CD14-positive monocyte (primary cell): Measurements from ENCODE around the gene TEKTIP1. TPM values are rescaled to one million over a fixed set of nuclear protein-coding genes. Genes with fewer than 3 reads are reported as not detected.
A peak's percentile ranks its signal among the peaks of the same experiment; 100 is the strongest.

Experiments used
- DNase-seq, 3 donors: peaks; one replicate each; pipeline ENCODE4 v3.0.0-alpha.2; 2011 to 2022
- H2AFZ ChIP-seq: 2 replicates; pipeline ENCODE4 v1.6.0; 2012; ENCODE audit warnings: mild to moderate bottlenecking, low read depth, low read length, inconsistent platforms; ENCODE audit not compliant: insufficient read depth, poor library complexity, severe bottlenecking
- H3K27ac ChIP-seq, 2 donors: 1 replicate in 1 of 2; 2 replicates in 1 of 2; pipeline ENCODE4 v1.5.1; 2012 to 2013; ENCODE audit warnings: low read length in 2 of 2, control low read depth in 1 of 2, inconsistent platforms in 1 of 2, low read depth in 1 of 2, mild to moderate bottlenecking in 1 of 2
- H3K27me3 ChIP-seq, 2 donors: one replicate each; pipeline versions ENCODE4 v1.6.0 to v1.6.1; 2011 to 2013; ENCODE audit warnings: low read length in 2 of 2; ENCODE audit not compliant: control insufficient read depth in 2 of 2, insufficient read depth in 2 of 2
- H3K36me3 ChIP-seq, 2 donors: replicated peaks in 1 of 2; 1 replicate in 1 of 2; 2 replicates in 1 of 2; pipeline versions ENCODE4 v1.5.1 to v1.6.1; 2012 to 2013; ENCODE audit warnings: low read length in 2 of 2, control low read depth in 1 of 2, inconsistent platforms in 1 of 2, mild to moderate bottlenecking in 1 of 2; ENCODE audit not compliant: insufficient read depth in 2 of 2, control insufficient read depth in 1 of 2
- H3K4me1 ChIP-seq, 2 donors: 1 replicate in 1 of 2; 2 replicates in 1 of 2; pipeline versions ENCODE4 v1.5.1 to v1.6.1; 2012 to 2013; ENCODE audit warnings: low read length in 2 of 2, control low read depth in 1 of 2, inconsistent platforms in 1 of 2, mild to moderate bottlenecking in 1 of 2, moderate library complexity in 1 of 2; ENCODE audit not compliant: insufficient read depth in 2 of 2, control insufficient read depth in 1 of 2
- H3K4me2 ChIP-seq: replicated peaks from 2 replicates; pipeline ENCODE3; 2012; ENCODE audit warnings: low read length, moderate library complexity, mild to moderate bottlenecking; ENCODE audit not compliant: poor library complexity, severe bottlenecking; ENCODE audit errors: extremely low read depth
- H3K4me3 ChIP-seq, 3 experiments: fragments of 200-600 bp in 1 of 3; sonication (generic) in 1 of 3; replicated peaks in 1 of 3; 1 replicate in 2 of 3; 2 replicates in 1 of 3; pipeline ENCODE4 v1.5.1; 2011 to 2013; ENCODE audit warnings: low read length in 3 of 3, mild to moderate bottlenecking in 3 of 3, control low read depth in 2 of 3, low read depth in 2 of 3, inconsistent platforms in 1 of 3, moderate library complexity in 1 of 3
- H3K79me2 ChIP-seq: 2 replicates; pipeline ENCODE4 v1.6.0; 2012; ENCODE audit warnings: mild to moderate bottlenecking, control low read depth, inconsistent platforms, low read length, moderate library complexity; ENCODE audit not compliant: insufficient read depth
- H3K9ac ChIP-seq: 2 replicates; pipeline ENCODE4 v1.6.0; 2017; ENCODE audit warnings: low read length, mild to moderate bottlenecking; ENCODE audit not compliant: insufficient read depth, poor library complexity, severe bottlenecking
- H3K9me3 ChIP-seq, 2 donors: replicated peaks in 1 of 2; 1 replicate in 1 of 2; 2 replicates in 1 of 2; pipeline versions ENCODE4 v1.5.1 to v1.6.1; 2012 to 2013; ENCODE audit warnings: low read length in 2 of 2, control low read depth in 1 of 2; ENCODE audit not compliant: control insufficient read depth in 1 of 2, insufficient read depth in 1 of 2
- H4K20me1 ChIP-seq: 2 replicates; pipeline ENCODE4 v1.6.0; 2012; ENCODE audit warnings: mild to moderate bottlenecking, low read length, control low read depth, moderate library complexity; ENCODE audit not compliant: insufficient read depth
- H3K27ac Mint-ChIP-seq, 7 donors: one replicate each; pipeline ENCODE4 v1.8.0; 2020; ENCODE audit warnings: mild to moderate bottlenecking in 7 of 7, mixed read lengths in 7 of 7, moderate library complexity in 6 of 7, inconsistent platforms in 2 of 7
- H3K27me3 Mint-ChIP-seq, 3 donors: one replicate each; pipeline ENCODE4 v1.8.0; 2021 to 2022; ENCODE audit warnings: low read depth in 3 of 3, mild to moderate bottlenecking in 3 of 3, mixed read lengths in 3 of 3, moderate library complexity in 3 of 3, inconsistent platforms in 1 of 3
- H3K36me3 Mint-ChIP-seq, 2 donors: one replicate each; pipeline ENCODE4 v1.8.0; 2020; ENCODE audit warnings: mixed read lengths in 2 of 2, inconsistent platforms in 1 of 2, mild to moderate bottlenecking in 1 of 2
- H3K4me1 Mint-ChIP-seq: one replicate; pipeline ENCODE4 v1.8.0; 2020; ENCODE audit warnings: mild to moderate bottlenecking, mixed read lengths
- H3K4me3 Mint-ChIP-seq, 2 donors: one replicate each; pipeline ENCODE4 v1.8.0; 2020; ENCODE audit warnings: mild to moderate bottlenecking in 2 of 2, mixed read lengths in 2 of 2, moderate library complexity in 1 of 2
- H3K9me3 Mint-ChIP-seq, 7 donors: one replicate each; pipeline ENCODE4 v1.8.0; 2020 to 2022; ENCODE audit warnings: mixed read lengths in 7 of 7, mild to moderate bottlenecking in 6 of 7, moderate library complexity in 6 of 7, inconsistent platforms in 2 of 7
- WGBS: methylation state at CpG from one replicate; pipeline ENCODE4 v1.1.5; 2013; ENCODE audit warnings: missing lambda C conversion rate; ENCODE audit not compliant: insufficient coverage; 5-methylcytosine and 5-hydroxymethylcytosine counted together
- intact Hi-C, 2 donors: fragments of 100-400 bp; cut with micrococcal nuclease; formaldehyde crosslinking; loops; one replicate each; pipeline versions ENCODE4 v1.15.0 to v1.15.1; 2023
- polyA plus RNA-seq, 3 donors: library from polyadenylated mRNA; depleted of rRNA in 1 of 3; unstranded in 2 of 3; stranded (reverse) in 1 of 3; fragments of 300-500 nt in 2 of 3; fragments of >200 nt in 1 of 3; fragmentation: Illumina TruSeq in 2 of 3; gene quantifications; 1 replicate in 2 of 3; 2 replicates in 1 of 3; pipeline ENCODE4 v1.2.3, GENCODE V29; 2012 to 2021
- TF ChIP-seq, protein P1 (sequence below): fragments of 200-600 bp; IDR thresholded peaks from one replicate; pipeline ENCODE4 v1.8.0; 2022; ENCODE audit warnings: antibody characterized with exemption, mild to moderate bottlenecking

The TEKTIP1 gene
- polyA plus RNA-seq, 3 donors = 1.8 TPM; not detected in 2

- Histone ChIP-seq H3K9me3 (no peaks in the 10 kb centered on the region), H3K9ac (no peak overlapping the region), H3K4me3 (no peak overlapping the region), H3K4me1 (peaks cover 22 to 32% of the 10 kb centered on the region in 2 donors), H4K20me1 (no peaks in the 10 kb centered on the region), H3K79me2 (peaks cover 9% of the 10 kb centered on the region), H3K27me3 (no peaks in the 10 kb centered on the region), H3K36me3 (peaks cover 0 to 4% of the 10 kb centered on the region in 2 donors), H3K4me2 (no peak overlapping the region), H2AFZ (no peak overlapping the region), H3K27ac (no peak overlapping the region)
- Mint-ChIP-seq H3K36me3 (peaks cover 8 to 15% of the 10 kb centered on the region in 2 donors), H3K9me3 (peaks cover 0 to 8% (median 0%) of the 10 kb centered on the region in 7 donors), H3K27ac (peak overlapping the region in 1 of 7 donors; percentile 50), H3K4me1 (peaks cover 24% of the 10 kb centered on the region), H3K27me3 (peaks cover under 1 to 2% (median 2%) of the 10 kb centered on the region in 3 donors), H3K4me3 (no peak overlapping the region)
- 74% methylated on average over 4 of the region's 7 CpGs for WGBS
- TF ChIP-seq, protein P1, sequence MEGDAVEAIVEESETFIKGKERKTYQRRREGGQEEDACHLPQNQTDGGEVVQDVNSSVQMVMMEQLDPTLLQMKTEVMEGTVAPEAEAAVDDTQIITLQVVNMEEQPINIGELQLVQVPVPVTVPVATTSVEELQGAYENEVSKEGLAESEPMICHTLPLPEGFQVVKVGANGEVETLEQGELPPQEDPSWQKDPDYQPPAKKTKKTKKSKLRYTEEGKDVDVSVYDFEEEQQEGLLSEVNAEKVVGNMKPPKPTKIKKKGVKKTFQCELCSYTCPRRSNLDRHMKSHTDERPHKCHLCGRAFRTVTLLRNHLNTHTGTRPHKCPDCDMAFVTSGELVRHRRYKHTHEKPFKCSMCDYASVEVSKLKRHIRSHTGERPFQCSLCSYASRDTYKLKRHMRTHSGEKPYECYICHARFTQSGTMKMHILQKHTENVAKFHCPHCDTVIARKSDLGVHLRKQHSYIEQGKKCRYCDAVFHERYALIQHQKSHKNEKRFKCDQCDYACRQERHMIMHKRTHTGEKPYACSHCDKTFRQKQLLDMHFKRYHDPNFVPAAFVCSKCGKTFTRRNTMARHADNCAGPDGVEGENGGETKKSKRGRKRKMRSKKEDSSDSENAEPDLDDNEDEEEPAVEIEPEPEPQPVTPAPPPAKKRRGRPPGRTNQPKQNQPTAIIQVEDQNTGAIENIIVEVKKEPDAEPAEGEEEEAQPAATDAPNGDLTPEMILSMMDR = no peak
- intact Hi-C loops = loop anchor here in 1 of 2 donors (5.0 kb wide), 1 partner anchor 63 kb away; the partner anchor contains the start of gene FZR1
- no peak for DNase-seq
Observed at GRCh38 chr19:3570606-3571011, 31.6 kb downstream of the TEKTIP1 start.

DNA sequence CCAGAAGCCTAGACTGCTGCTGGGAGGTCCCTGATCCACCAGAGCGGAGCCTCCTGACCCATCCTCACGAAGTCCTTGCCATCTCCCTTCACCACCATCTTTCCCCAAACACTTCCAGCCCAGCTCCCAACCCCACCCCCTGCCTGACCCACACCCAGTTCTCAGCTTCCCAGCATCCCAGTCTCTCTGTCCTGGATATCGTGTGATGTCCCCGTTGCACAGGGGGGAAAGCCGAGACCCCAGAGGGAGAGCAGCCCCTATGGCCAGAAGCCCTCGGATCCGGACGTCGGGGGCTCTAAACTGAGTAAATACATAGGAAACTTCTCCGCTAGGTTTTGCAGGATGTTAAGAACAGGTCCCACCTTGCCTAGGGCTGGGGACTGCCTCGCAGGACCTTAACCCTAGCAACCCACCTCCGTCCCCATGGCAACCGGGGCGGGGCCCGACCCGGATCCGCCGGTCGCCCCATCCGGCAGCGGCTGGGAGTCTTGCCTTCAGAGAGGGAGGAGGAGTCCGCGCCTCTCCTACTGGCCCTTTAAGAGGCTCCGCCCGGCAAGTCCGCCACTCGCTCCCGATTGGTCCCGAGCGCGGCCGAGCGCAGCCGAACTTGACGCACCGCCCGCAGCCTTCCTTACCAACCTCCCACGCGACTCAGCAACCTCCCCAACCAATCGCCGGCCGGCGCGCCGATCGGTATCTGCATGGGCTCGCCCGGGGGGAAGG, 33.3 kb downstream of the TEKTIP1 start:
- no peaks in the 10 kb centered on the region for H3K27me3 ChIP-seq
- peak overlapping the region in 1 of 2 donors; percentile 82 for H3K27ac ChIP-seq
- H3K27me3 Mint-ChIP-seq = peaks cover 0 to 2% (median 2%) of the 10 kb centered on the region in 3 donors
- H3K9me3 ChIP-seq = no peaks in the 10 kb centered on the region
- peaks cover 0 to 8% (median 3%) of the 10 kb centered on the region in 7 donors for H3K9me3 Mint-ChIP-seq
- TF ChIP-seq, protein P1 = no peak
- peaks cover 30 to 44% of the 10 kb centered on the region in 2 donors for H3K4me1 ChIP-seq
- peaks cover 0 to 4% of the 10 kb centered on the region in 2 donors for H3K36me3 ChIP-seq
- peak overlapping the region; percentile 99 for H3K4me2 ChIP-seq
- peak overlapping the region; percentile 94 for H2AFZ ChIP-seq
- peak overlapping the region; percentile 65 for H3K9ac ChIP-seq
- H3K4me3 Mint-ChIP-seq = peak overlapping the region; percentile 76 to 80
- peak overlapping the region; percentile 35 to 84 (median 64) for H3K4me3 ChIP-seq
- peaks cover 8 to 23% of the 10 kb centered on the region in 2 donors for H3K36me3 Mint-ChIP-seq
- 3% methylated on average over 40 of the region's 48 CpGs for WGBS
- intact Hi-C loops = loop anchor here (2.0 to 5.0 kb wide), 3 partner anchors 15 to 65 kb away; partner anchors contain the start of genes MFSD12 (in 2 of the 2), CACTIN (in 1 of the 2) and FZR1 (in 1 of the 2)
- peak; percentile 99 for DNase-seq
- peaks cover 35% of the 10 kb centered on the region for H3K4me1 Mint-ChIP-seq
- H3K27ac Mint-ChIP-seq = peak overlapping the region; percentile 38 to 87 (median 79)
- no peaks in the 10 kb centered on the region for H4K20me1 ChIP-seq
- H3K79me2 ChIP-seq = peaks cover 9% of the 10 kb centered on the region
